ENCODE results near the gene PIM2.

PIM2 gene

DNA sequence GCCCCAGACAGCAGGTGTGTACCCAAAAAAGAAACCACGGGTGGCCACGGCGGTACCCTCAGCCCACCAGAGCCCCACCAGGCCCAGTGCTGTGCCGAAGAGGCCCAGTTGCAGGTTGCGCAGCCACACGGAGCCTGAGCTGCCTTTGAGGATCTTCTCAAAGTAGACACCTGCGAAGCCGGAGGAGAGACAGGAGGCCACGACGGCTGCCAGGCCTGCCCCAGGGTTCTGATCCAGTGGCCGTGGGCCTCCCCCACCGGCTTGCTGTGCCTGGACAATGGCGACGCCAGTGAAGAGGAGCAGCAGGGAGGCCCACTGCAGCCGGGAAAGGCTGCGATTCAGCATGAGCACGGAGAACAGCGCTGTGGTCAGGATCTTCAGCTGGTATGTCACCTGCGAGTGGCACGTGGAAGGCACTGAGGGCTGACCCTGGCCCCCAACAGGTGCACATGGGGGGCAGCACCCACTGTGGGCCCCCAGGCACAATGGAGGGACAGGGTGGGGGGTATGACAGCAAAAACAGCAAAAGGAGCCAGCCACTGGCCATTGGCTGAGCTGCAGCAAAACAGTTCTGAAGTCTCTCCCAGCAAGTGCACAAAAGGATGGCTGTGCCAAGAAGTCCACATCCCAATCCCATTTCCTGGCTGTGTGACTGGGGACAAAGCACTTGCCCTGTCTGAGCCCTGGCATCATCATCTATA lies 13.6 kb downstream of the PIM2 start:
- no peak for DNase-seq (ENCODE audit: low read depth)
- H3K4me3 ChIP-seq (ENCODE audit: low read depth, low read length), result no peak overlapping the region
- TF ChIP-seq, protein P1, sequence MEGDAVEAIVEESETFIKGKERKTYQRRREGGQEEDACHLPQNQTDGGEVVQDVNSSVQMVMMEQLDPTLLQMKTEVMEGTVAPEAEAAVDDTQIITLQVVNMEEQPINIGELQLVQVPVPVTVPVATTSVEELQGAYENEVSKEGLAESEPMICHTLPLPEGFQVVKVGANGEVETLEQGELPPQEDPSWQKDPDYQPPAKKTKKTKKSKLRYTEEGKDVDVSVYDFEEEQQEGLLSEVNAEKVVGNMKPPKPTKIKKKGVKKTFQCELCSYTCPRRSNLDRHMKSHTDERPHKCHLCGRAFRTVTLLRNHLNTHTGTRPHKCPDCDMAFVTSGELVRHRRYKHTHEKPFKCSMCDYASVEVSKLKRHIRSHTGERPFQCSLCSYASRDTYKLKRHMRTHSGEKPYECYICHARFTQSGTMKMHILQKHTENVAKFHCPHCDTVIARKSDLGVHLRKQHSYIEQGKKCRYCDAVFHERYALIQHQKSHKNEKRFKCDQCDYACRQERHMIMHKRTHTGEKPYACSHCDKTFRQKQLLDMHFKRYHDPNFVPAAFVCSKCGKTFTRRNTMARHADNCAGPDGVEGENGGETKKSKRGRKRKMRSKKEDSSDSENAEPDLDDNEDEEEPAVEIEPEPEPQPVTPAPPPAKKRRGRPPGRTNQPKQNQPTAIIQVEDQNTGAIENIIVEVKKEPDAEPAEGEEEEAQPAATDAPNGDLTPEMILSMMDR (IDR thresholded peaks at IDR 0.05; ENCODE audit: control insufficient read depth, extremely low read depth, insufficient read depth), result no peak

DNA sequence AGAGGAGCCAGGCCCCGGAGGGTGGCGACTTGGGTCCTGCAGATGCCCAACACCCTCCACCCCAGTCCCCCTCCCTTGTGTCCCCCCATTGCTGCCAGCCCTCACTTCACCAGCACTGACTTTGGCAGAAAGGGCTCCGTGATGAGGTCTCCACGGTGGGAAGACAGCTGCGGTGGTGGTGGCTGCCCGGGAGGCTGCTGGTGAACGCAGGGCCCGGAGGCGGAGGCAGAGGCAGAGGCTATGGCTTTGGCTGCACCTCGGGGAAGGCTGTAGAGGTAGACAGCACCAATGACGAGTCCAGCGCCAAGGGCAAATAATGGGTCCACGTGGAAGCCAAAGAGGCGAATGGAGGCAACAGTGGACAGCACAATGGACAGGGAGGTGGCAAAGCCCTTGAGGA lies 14.2 kb downstream of the PIM2 start:
- TF ChIP-seq, protein P1 (IDR thresholded peaks at IDR 0.05; ENCODE audit: control insufficient read depth, extremely low read depth, insufficient read depth), result no peak
- no peak for DNase-seq (ENCODE audit: low read depth)

DNA sequence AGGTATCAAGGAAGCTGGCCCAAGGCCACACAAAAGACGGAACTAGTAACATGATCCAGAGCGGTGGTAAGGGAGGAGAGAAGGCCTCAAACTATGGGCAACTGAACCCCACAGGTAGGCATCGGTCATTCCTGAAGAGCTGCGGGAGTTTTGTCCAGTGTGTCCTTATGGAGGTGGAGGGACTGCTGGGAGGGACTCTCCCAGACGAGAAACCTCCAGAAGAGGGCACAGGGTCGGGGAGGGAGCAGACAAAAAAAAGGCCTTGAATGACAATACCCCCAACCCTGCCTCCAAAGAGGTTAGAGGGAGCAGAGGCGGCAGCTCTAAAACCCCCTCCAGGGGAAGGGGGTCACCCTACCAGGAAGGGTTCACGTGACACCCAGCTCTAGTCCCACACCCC lies 14.6 kb downstream of the PIM2 start:
- TF ChIP-seq, protein P1 (IDR thresholded peaks at IDR 0.05; ENCODE audit: control insufficient read depth, extremely low read depth, insufficient read depth), result no peak
- H3K4me3 ChIP-seq (ENCODE audit: low read depth, low read length), result no peak overlapping the region
- DNase-seq (ENCODE audit: low read depth), result no peak

More for the DNA sequence above, 14.2 kb downstream of the PIM2 start:
- H3K4me3 ChIP-seq (ENCODE audit: low read depth, low read length), result no peak overlapping the region

DNA sequence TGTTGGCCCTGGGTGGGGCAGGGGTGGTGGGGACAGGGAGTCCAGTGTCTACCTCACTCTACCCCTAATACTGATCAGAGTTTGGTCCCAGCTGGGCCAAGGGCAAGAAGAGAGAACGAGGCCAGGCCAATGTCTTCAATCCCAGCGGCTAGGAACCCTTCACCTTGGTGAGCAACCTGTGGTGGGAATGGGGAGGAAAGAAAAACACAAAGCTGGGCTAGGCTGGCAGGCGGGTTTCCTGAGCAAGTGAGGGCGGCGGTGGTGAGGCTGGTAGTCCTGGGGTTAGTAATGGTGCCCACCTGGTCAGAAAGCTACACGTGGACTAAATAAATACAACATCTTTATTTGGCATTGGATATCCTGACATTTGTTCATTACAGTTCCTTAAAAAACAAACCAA lies 15.5 kb downstream of the PIM2 start:
- no peak for DNase-seq (ENCODE audit: low read depth)
- no peak overlapping the region for H3K4me3 ChIP-seq (ENCODE audit: low read depth, low read length)
- TF ChIP-seq, protein P1 (IDR thresholded peaks at IDR 0.05; ENCODE audit: control insufficient read depth, extremely low read depth, insufficient read depth), result no peak

DNA sequence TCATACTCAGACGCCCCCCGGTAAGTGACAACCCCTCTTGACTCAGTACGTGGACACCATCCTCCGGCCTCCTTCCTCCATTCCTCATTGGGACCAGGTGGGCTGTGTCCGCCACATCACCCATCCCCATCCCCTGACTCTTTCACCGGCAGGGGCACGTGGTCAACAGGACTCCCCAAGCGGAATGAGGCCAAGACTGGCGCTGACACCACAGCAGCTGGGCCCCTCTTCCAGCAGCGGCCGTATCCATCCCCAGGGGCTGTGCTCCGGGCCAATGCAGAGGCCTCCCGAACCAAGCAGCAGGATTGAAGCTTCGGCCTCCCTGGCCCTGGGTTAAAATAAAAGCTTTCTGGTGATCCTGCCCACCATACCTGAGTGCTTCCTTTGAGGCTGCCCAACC lies 16.0 kb downstream of the PIM2 start:
- TF ChIP-seq, protein P1 (IDR thresholded peaks at IDR 0.05; ENCODE audit: control insufficient read depth, extremely low read depth, insufficient read depth), result no peak
- no peak overlapping the region for H3K4me3 ChIP-seq (ENCODE audit: low read depth, low read length)
- no peak for DNase-seq (ENCODE audit: low read depth)

DNA sequence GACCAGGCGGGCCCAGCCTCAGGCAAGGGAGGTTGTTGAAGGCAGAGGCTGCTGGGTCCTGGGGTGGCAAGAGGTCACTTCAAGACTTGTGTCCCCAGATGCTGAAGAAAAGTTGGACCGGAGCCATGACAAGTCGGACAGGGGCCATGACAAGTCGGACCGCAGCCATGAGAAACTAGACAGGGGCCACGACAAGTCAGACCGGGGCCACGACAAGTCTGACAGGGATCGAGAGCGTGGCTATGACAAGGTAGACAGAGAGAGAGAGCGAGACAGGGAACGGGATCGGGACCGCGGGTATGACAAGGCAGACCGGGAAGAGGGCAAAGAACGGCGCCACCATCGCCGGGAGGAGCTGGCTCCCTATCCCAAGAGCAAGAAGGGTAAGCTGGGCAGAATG lies 16.7 kb downstream of the PIM2 start:
- DNase-seq (ENCODE audit: low read depth), result no peak
- TF ChIP-seq, protein P1 (IDR thresholded peaks at IDR 0.05; ENCODE audit: control insufficient read depth, extremely low read depth, insufficient read depth), result no peak
- H3K4me3 ChIP-seq (ENCODE audit: low read depth, low read length), result no peak overlapping the region

DNA sequence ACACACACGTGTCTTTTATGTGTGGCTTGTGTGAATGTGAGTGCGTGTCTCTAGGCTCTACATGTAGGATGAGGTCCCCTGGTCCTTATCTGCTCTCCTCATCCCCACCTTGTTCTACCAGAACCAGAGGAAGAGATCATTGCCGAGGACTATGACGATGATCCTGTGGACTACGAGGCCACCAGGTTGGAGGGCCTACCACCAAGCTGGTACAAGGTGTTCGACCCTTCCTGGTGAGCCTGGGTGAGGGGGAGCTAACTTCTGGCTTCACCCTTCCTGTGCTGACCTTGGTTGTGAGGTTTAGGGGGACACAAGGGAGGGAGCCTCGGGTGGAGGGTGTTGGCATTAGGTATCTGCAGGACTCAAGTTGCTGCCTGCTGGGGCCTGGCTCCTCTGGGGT lies 17.8 kb downstream of the PIM2 start:
- H3K4me3 ChIP-seq (ENCODE audit: low read depth, low read length), result no peak overlapping the region
- no peak for DNase-seq (ENCODE audit: low read depth)
- TF ChIP-seq, protein P1 (IDR thresholded peaks at IDR 0.05; ENCODE audit: control insufficient read depth, extremely low read depth, insufficient read depth), result no peak

Measured in LNCaP clone FGC (cell line).